Erythroblast (primary cell): ENCODE measurements around the gene GNS.

Source experiments
- GATA1 ChIP-seq: IDR thresholded peaks from 2 replicates; pipeline ENCODE4 v1.6.1; 2011; ENCODE audit warnings: low read depth, mild to moderate bottlenecking, control low read depth, low read length, moderate library complexity
- POLR2A ChIP-seq: IDR thresholded peaks from 2 replicates; pipeline ENCODE4 v1.6.1; 2011; ENCODE audit warnings: mild to moderate bottlenecking, low read length

- TF ChIP-seq POLR2A (no peak), GATA1 (no peak)
Measured at GRCh38 chr12:64716371-64716770, 42.8 kb downstream of the GNS start.
